Immature natural killer cell (primary cell): Measurements from ENCODE around the gene TMEM59. TPM values are rescaled to one million over a fixed set of nuclear protein-coding genes. Genes with fewer than 3 reads are reported as not detected.
"Not testable (repeated sequence)": the region's sequence is repeated elsewhere in the genome, so short reads cannot be mapped to it uniquely, and the experiment has no call there.

Source experiments
- DNase-seq, 3 donors: peaks; one replicate each; pipeline ENCODE4 v3.0.0; 2022; ENCODE audit warnings: mixed read lengths in 1 of 3
- H3K27ac Mint-ChIP-seq, 6 donors: one replicate each; pipeline ENCODE4 v1.8.0; 2020; ENCODE audit warnings: mixed read lengths in 6 of 6, mild to moderate bottlenecking in 5 of 6, inconsistent platforms in 4 of 6, moderate library complexity in 3 of 6
- H3K27me3 Mint-ChIP-seq, 3 donors: one replicate each; pipeline ENCODE4 v1.8.0; 2020 to 2021; ENCODE audit warnings: low read depth in 3 of 3, mild to moderate bottlenecking in 3 of 3, mixed read lengths in 3 of 3, moderate library complexity in 3 of 3, inconsistent platforms in 1 of 3
- H3K36me3 Mint-ChIP-seq, 3 donors: one replicate each; pipeline ENCODE4 v1.8.0; 2020; ENCODE audit warnings: mixed read lengths in 3 of 3, inconsistent platforms in 2 of 3, mild to moderate bottlenecking in 2 of 3
- H3K4me1 Mint-ChIP-seq, 2 donors: one replicate each; pipeline ENCODE4 v1.8.0; 2020; ENCODE audit warnings: inconsistent platforms in 2 of 2, mild to moderate bottlenecking in 2 of 2, mixed read lengths in 2 of 2, moderate library complexity in 1 of 2
- H3K4me3 Mint-ChIP-seq, 5 donors: one replicate each; pipeline ENCODE4 v1.8.0; 2020; ENCODE audit warnings: mild to moderate bottlenecking in 5 of 5, mixed read lengths in 5 of 5, inconsistent platforms in 3 of 5, moderate library complexity in 3 of 5
- H3K9me3 Mint-ChIP-seq, 6 donors: one replicate each; pipeline ENCODE4 v1.8.0; 2020; ENCODE audit warnings: mild to moderate bottlenecking in 6 of 6, mixed read lengths in 6 of 6, inconsistent platforms in 4 of 6, moderate library complexity in 3 of 6
- polyA plus RNA-seq, 3 donors: library from polyadenylated mRNA; unstranded; fragments of 300-500 nt; fragmentation: Illumina TruSeq; gene quantifications; one replicate each; pipeline ENCODE4 v1.2.3, GENCODE V29; 2021

The TMEM59 gene, protein sequence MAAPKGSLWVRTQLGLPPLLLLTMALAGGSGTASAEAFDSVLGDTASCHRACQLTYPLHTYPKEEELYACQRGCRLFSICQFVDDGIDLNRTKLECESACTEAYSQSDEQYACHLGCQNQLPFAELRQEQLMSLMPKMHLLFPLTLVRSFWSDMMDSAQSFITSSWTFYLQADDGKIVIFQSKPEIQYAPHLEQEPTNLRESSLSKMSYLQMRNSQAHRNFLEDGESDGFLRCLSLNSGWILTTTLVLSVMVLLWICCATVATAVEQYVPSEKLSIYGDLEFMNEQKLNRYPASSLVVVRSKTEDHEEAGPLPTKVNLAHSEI
- polyA plus RNA-seq, result 100 to 1,000 TPM; 633 to 969 (median 938) TPM

DNA sequence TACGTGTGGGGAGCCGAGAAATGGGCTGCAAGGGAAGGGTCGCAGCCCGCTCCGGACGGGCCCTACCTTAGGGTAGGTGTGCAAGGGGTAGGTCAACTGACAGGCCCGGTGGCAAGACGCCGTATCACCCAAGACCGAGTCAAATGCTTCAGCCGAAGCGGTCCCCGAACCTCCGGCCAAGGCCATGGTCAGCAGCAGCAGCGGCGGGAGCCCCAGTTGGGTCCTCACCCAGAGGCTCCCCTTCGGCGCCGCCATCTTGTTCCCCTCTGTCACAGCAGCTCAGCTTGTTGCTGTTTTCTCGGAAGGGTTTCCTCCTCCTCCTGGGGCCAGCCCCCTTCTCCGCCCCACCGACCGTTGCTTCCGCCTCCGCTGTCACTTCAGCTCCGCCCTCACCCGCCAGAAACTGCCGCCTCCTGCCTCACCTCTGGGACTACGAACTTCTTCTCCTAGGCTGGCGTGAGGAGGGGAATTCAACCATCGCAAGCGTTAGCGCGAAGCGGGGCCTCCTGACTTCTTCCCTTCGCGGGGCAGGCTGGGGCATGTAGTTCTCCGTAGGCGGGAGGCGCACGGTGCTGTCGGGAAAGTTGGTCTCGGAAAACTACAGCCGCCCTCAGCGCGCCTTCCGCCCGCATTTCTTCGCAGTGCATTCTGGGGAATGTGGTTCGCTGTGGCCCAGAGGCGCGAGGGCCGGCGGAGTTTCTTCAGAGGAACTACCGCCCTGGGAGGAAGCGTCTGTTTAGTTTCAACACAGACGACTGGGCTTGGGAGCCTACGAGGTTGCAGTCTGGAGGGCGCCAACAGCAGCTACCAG lies at the start of gene TMEM59, which contains the start of gene TCEANC2:
Gene TMEM59, minus strand, starts transcription at position 271 of the 811 bp plus-strand sequence. Its CDS starts 16 bp downstream, at position 255.
Gene TCEANC2, plus strand, starts transcription at position 675 of the 811 bp plus-strand sequence. CDS start 815 bp downstream, outside the sequence.
- Mint-ChIP-seq H3K4me1 (peaks cover 26 to 37% of the 10 kb centered on the region in 2 donors), H3K36me3 (peaks cover 6 to 11% (median 10%) of the 10 kb centered on the region in 3 donors), H3K27me3 (no peaks in the 10 kb centered on the region), H3K4me3 (no peak within 1 kb of the TSS), H3K9me3 (no peaks in the 10 kb centered on the region), H3K27ac (peak within 1 kb of the TSS in 1 of 6 donors; percentile 74)
- DNase-seq, result peak; percentile 98

DNA sequence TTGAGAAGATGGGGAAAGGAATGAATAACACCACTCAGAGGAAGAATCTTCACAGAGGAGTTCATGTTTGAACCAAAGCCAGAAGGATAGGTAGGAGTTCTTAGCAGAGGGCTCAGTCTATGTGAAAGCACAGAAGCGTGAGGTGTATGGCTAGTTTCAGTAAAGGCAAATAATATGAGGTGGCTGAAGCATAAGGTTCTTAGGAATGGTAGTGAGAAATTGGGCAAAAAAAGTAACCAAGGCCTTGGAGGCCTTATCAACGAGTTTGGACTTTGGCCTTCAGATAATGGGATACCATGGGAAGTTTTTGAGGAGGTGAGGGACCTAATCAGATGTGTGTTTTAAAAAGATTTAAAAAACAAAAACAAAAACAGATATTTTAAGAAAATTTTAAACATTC lies 47.5 kb upstream of the TMEM59 start:
- no peak for DNase-seq
- H3K27ac Mint-ChIP-seq, result no peak overlapping the region
- no peaks in the 10 kb centered on the region for H3K27me3 Mint-ChIP-seq
- peaks cover 17 to 33% (median 21%) of the 10 kb centered on the region in 3 donors for H3K36me3 Mint-ChIP-seq
- H3K9me3 Mint-ChIP-seq, result no peaks in the 10 kb centered on the region
- H3K4me1 Mint-ChIP-seq, result peaks cover 11 to 15% of the 10 kb centered on the region in 2 donors
- no peak overlapping the region for H3K4me3 Mint-ChIP-seq

DNA sequence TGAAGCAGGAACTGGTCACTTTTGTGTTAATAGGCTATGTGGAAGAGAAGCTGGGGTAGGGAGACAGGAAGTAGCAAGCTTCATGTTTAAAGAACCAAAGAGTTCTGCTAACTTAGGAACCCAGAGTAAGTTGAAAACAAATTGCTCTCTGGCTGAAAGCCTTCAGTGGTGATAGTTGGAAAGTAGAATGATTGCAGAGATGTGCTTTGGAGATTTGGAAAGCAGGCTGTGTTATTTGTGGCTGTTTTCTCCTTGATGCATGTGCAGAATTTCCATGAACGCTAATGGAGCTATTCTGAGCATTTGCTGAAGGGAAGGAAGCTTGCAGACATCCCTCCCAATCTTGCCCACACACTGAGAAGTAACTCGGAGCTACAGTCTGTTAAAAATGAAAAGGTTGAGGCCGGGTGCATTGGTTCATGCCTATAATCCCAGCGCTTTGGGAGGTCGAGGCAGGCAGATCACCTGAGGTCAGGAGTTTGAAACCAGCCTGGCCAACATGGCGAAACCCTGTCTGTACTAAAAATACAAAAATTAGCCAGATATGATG lies 46.1 kb upstream of the TMEM59 start:
- Mint-ChIP-seq H3K36me3 (peaks cover 17 to 37% (median 22%) of the 10 kb centered on the region in 3 donors), H3K9me3 (no peaks in the 10 kb centered on the region), H3K4me3 (no peak overlapping the region), H3K27me3 (no peaks in the 10 kb centered on the region), H3K4me1 (peaks cover 16 to 21% of the 10 kb centered on the region in 2 donors), H3K27ac (peak overlapping the region in 1 of 6 donors; percentile 18)
- no peak for DNase-seq

DNA sequence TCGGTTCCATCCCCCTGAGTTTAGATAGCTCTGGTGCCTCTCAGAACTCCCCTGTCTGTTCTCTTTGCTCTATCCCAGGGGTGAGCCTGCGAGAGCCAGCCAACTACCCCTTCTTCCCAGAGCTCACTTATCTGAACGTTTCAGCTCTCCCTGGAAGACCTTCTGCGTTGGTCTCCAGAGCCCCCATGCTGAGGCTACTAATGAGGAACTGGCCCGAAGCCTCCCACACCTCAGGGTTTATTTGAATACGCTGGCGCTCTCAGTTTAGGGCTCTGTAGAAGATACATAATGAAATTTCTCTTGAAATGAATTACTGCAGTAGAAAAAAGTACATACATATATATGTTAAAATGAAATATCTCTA lies 43.9 kb upstream of the TMEM59 start:
- no peak overlapping the region for H3K27ac Mint-ChIP-seq
- DNase-seq, result no peak
- no peaks in the 10 kb centered on the region for H3K9me3 Mint-ChIP-seq
- peaks cover 13 to 39% (median 25%) of the 10 kb centered on the region in 3 donors for H3K36me3 Mint-ChIP-seq
- peaks cover 0 to 2% (median 0%) of the 10 kb centered on the region in 3 donors for H3K27me3 Mint-ChIP-seq
- no peak overlapping the region for H3K4me3 Mint-ChIP-seq
- H3K4me1 Mint-ChIP-seq, result peaks cover 16 to 21% of the 10 kb centered on the region in 2 donors

DNA sequence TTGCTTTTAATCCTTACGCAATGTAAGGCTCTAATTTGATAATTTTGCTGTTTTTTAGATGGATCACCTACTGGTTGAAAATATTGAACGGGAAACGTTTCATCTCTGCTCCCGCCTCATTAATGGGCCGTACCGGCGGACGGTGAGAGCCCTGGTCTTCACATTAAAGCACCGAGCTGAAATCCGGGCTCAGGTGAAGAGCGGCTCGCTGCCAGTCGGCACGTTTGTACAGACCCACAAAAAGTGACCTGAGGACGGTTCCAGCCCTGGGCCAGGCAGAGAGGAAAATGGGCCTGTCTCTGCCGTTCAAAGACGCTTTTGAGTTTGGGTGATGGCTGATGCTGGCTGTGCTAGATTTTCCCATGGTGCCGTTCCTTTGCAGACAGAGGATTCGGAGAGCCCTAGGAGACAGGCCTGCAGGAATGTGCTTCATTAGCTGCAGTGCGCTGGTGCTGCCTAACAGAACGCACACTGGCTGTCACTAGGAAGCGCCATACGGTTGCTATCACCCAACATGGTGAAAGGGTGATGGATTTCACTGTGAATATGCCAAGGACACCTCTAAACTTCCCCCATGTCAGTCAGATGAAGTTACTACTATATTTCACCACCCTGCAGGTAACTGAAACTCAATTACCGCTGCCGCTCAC lies 43.3 kb upstream of the TMEM59 start:
- Mint-ChIP-seq H3K27me3 (peaks cover 0 to 2% (median 0%) of the 10 kb centered on the region in 3 donors), H3K9me3 (no peaks in the 10 kb centered on the region), H3K4me1 (peaks cover 16 to 21% of the 10 kb centered on the region in 2 donors), H3K27ac (peak overlapping the region in 2 of 6 donors; percentile 33 to 53), H3K4me3 (no peak overlapping the region), H3K36me3 (peaks cover 13 to 38% (median 24%) of the 10 kb centered on the region in 3 donors)
- DNase-seq, result no peak

DNA sequence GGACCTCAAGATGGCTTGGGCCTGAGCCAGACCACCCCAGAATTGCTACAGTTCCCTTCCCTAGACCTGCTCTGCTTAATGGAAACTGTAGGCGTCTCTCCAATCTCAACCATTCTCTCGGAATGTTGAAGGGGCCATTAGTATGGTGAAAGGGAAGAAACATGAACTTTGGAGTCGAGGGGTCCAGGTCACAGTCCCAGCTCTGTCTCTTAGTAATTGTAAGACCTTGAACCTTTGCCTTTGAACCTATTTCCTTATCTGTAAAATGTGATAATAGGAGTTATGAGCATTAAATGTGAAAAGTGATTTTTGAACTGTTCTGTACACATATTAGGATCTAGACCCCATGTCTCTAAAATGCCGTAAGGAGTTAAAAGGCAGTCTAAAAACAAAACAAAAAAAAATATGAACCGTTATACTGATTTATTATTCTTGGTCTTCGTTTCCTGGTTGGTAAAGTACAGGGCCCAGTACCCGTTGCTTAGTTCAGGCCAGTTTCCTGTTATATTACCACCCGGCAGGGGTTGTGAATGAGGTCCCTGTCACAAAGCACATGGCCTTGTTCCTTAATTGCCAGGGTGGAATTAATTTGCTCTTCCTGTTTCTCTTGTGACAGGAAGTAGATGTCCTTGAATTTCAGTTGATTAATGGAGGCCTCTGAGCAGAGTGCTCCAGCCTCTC lies 42.7 kb upstream of the TMEM59 start:
- Mint-ChIP-seq H3K27ac (peak overlapping the region in 5 of 6 donors; percentile 3 to 53 (median 31)), H3K36me3 (peaks cover 13 to 35% (median 21%) of the 10 kb centered on the region in 3 donors)

DNA sequence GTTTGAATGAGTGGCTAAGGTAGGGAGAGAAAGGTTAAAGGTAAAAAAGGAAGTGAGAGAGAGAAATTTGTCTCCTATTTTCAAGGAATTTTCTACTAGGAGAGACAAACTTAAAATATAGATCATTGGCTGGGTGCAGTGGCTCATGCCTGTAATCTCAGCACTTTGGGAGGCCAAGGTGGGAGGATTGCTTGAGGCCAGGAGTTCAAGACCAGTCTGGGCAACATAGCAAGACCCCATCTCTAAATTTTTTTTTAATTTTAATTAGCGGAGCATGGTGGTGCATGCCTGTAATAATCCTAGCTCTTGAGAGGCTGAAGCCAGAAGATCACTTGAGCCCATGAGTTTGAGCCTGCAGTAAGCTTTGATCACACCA lies 41.7 kb upstream of the TMEM59 start:
- not testable (repeated sequence) for DNase-seq, H3K9me3 Mint-ChIP-seq, H3K27me3 Mint-ChIP-seq, H3K4me3 Mint-ChIP-seq
- peaks cover 9 to 30% (median 15%) of the 10 kb centered on the region in 3 donors for H3K36me3 Mint-ChIP-seq
- H3K4me1 Mint-ChIP-seq, result peaks cover 16 to 21% of the 10 kb centered on the region in 2 donors
- peak overlapping the region in 1 of 6 donors; percentile 4 for H3K27ac Mint-ChIP-seq

More for the DNA sequence above, 42.7 kb upstream of the TMEM59 start:
- peak in 1 of 3 donors; percentile 3 for DNase-seq
- Mint-ChIP-seq H3K4me1 (peaks cover 16 to 21% of the 10 kb centered on the region in 2 donors), H3K9me3 (no peaks in the 10 kb centered on the region), H3K27me3 (peaks cover 0 to 2% (median 0%) of the 10 kb centered on the region in 3 donors), H3K4me3 (no peak overlapping the region)

DNA sequence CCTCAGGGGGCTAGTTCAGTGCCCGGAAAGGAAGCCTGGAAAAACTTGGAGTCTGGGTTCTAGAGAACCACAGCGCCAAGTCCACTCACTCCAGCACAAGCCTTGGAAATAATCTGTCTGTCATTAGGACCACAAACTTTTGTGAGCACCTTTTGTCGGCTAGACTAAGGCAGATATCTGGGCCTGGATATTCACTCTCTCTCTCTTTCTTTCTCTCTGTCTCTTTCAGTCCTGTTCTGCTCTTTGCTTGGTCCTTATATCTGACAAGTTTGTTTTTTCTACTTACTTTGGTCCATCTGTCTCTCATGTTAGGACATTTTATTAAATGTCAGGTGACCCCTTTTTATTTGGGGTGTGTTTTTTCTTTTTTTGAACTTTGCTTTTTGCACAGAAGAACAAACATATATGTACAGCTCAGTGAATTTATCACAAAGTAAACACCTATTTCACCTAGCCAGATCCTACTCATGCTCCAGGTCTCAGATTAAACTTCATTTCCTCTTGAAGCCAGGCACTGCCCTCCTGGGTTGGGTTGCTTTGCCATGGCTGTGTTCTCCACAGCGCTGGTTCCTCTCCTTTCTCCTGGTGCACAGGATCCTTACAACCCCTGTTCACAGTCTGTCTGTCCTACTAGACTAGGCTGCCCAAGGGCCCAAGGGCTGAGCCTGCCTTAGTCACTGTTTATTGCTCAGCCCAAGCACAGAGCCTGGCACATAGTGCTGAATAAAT lies 41.2 kb upstream of the TMEM59 start:
- Mint-ChIP-seq H3K9me3 (no peaks in the 10 kb centered on the region), H3K36me3 (peaks cover 9 to 31% (median 17%) of the 10 kb centered on the region in 3 donors)

DNA sequence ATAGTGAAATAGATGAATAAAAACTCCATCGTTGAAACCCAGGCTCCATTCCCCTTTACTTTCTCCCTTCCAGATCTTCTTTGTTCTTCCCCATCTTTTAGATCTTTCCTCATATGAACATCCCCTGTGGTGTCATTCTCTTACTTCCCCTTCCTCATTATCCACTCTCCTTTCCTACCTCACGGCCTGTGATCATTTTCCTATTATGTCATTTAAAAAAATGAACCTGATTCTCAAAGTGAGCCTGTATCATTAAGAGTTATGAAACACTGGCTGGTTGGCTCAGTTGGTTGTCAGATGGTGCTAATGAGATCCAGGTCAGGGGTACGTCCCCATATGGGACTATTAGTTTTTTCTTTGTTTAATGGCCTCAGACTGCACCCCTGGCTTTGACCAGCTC lies 38.7 kb upstream of the TMEM59 start:
- Mint-ChIP-seq H3K4me1 (peaks cover 15 to 23% of the 10 kb centered on the region in 2 donors), H3K27ac (no peak overlapping the region)

More for the DNA sequence above, 41.2 kb upstream of the TMEM59 start:
- Mint-ChIP-seq H3K4me3 (no peak overlapping the region), H3K4me1 (peaks cover 16 to 21% of the 10 kb centered on the region in 2 donors), H3K27me3 (peaks cover 0 to 2% (median 0%) of the 10 kb centered on the region in 3 donors), H3K27ac (peak overlapping the region in 2 of 6 donors; percentile 4 to 5)
- DNase-seq, result no peak

DNA sequence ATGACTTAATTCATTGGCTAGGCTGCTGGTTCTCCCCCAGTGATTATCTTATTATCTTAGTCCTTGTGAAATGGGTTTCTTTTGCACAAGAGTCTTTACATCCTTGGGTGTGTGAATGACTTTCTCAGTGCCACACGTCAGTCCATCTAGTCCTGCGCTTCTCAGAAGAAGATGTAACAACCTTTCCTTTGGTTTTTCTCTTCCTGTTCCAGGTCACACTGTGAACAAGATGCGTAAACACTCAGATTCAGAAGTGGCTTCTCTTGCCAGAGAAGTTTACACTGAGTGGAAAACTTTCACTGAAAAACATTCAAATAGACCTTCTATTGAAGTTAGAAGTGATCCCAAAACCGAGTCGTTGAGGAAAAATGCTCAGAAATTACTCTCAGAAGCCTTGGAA lies 35.4 kb upstream of the TMEM59 start:
- H3K4me3 Mint-ChIP-seq, result no peak overlapping the region
- H3K4me1 Mint-ChIP-seq, result peaks cover 2 to 6% of the 10 kb centered on the region in 2 donors
- H3K27ac Mint-ChIP-seq, result no peak overlapping the region
- peaks cover 0 to 2% (median 0%) of the 10 kb centered on the region in 3 donors for H3K27me3 Mint-ChIP-seq
- H3K9me3 Mint-ChIP-seq, result no peaks in the 10 kb centered on the region
- no peak for DNase-seq
- H3K36me3 Mint-ChIP-seq, result peaks cover 0 to 3% (median 3%) of the 10 kb centered on the region in 3 donors

More for the DNA sequence above, 38.7 kb upstream of the TMEM59 start:
- Mint-ChIP-seq H3K9me3 (no peaks in the 10 kb centered on the region), H3K4me3 (no peak overlapping the region), H3K27me3 (peaks cover 0 to 2% (median 0%) of the 10 kb centered on the region in 3 donors), H3K36me3 (peaks cover 0 to 14% (median 7%) of the 10 kb centered on the region in 3 donors)
- no peak for DNase-seq

DNA sequence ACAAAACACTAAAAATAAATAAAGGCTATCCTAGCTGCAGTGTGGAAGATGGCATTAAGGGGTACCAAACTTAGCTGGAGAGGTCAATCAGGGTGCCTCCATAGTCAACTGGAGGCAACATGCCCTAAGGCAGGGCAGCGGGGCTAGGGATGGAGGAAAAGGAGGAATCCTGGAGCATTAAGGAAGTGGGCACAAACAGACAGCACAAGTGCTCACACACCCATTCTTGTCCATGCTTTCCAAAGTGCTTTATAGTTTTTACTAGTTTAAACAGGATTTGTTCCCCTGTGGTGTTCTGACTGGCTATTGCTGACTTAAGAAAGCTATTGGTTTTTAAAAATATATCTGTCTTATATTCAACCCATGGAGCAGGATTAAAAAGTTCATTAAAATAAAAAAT lies 33.8 kb upstream of the TMEM59 start:
- Mint-ChIP-seq H3K27me3 (no peaks in the 10 kb centered on the region), H3K4me1 (peaks cover 2 to 6% of the 10 kb centered on the region in 2 donors), H3K36me3 (peaks cover 0 to 3% (median 3%) of the 10 kb centered on the region in 3 donors), H3K9me3 (no peaks in the 10 kb centered on the region), H3K27ac (no peak overlapping the region), H3K4me3 (no peak overlapping the region)
- DNase-seq, result no peak

DNA sequence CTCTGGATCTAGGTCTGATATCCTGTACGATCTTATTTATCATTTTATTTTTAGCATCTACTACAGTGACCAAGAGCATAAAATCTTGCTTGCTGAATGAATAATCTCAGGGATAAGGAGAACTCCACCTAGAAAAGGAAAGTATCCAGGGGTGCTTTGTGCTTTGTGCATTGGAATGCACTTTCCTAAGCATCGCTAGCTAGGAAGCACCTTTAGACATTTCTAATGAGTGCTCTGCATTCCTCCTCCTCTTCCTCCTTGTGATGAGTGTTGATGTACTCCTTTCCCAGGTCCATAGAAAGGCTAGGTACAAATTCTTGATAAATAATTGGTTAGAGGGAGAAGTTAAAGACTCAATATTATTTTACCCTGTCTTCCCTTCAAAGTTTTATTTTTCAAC lies 31.8 kb upstream of the TMEM59 start:
- Mint-ChIP-seq H3K9me3 (no peaks in the 10 kb centered on the region), H3K27ac (no peak overlapping the region), H3K4me3 (no peak overlapping the region), H3K27me3 (no peaks in the 10 kb centered on the region), H3K36me3 (peaks cover 0 to 3% (median 3%) of the 10 kb centered on the region in 3 donors), H3K4me1 (peaks cover 2 to 11% of the 10 kb centered on the region in 2 donors)
- DNase-seq, result no peak
